SHP77 treated with DMSO at 0.1 percent for 48 hours (cell line): ENCODE measurements around the gene ELL.
A peak's percentile ranks its signal among the peaks of the same experiment; 100 is the strongest.

ENCODE experiments used
- DNase-seq: peaks from one replicate; lab custom pipeline; 2025; lab: John Stamatoyannopoulos, UW

ELL gene

GRCh38 chr19:18504886-18505610 is 16.8 kb downstream of the ELL start:
- no peak for DNase-seq

DNA sequence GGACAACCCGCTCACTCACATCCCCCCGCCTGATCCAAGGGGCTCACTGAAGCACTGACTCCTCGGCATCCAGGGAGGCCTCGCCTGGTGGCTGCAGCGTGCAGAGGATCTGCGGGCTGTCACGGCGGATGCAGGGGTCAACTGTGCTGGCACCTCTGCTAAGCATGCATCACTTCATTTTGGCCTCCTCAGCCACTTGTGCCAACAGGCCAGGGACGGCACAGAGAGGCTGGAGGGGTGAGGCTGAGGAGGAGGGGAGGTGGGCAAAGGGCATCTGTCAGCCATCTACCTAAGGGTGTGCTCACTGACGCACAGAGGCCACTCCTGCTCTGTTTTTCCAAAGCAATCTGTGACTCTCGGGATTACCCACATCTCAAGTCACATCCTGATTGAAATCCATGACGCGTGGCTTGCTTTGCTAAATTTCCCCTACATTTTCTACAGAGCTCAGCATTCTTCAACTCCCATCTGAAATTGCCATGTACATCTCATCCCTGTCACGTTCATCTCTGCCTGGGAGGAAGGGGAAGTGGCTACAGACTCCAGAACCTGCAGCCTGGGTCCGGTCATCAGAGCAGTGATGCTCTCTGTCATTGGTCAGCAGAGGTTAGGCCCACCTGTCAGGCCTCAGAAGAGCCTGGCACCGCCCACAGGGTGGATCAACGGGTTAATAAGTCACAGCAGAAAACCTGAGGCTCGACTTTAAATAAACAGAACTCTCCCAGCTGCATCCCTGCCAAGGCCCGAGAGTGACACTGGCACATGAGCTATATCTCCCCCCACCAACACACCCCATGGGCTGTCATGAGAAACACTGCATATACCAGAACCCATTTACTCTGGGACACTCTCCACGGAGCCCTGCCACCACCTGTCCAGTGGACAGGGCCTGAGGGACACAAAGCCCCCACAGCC is 17.6 kb downstream of the ELL start:
- peak; percentile 21 for DNase-seq

DNA sequence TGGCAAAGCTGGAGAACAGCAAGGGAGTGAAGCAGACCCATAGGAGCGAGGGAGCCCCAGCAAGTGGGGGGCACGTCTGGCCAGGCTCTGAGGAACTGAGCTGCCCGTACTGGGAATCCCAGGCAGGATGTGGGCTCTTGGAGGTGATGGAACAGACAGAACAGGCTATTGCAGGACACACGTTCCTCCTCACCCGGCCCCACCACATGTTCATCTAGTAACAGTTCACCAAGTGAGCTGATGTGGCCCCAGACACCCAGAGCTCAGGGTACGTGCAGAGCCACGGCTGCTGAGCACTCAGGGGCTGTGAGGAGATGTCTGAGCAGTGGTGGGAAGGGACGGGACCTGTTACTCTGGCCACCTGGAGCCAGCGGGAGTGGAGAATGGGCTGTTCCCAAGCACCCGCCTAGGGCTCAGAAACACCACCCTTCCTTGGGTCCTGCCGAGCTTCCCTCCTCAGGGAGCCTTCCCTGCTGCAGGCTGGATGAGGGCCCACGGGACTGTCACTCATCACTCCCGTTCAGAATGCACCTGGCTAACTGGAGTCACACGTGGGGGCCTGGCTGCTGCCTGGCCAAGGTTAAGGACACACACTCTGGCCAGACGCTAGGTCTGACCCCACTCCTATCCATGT is 18.4 kb downstream of the ELL start:
- DNase-seq = no peak

GRCh38 chr19:18502638-18503294 is 19.1 kb downstream of the ELL start:
- no peak for DNase-seq

DNA sequence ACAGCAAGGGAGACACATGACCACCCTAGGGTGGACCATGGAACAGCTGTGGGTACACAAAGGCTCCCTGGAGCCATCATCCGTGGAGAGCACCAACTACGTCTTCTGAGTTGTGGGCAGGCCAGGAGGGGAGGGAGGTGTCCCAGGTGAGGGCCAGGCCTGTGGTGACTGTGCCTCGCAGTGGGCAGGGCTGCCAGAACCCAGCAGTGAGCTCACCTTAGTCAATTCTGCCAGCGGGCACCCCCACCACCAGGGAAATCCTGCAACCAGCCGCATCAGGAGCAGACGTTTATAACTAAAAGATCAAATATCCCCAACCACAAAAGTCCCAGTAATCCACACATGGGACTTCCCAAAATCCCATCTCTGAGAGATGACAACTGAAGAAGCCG is 19.6 kb downstream of the ELL start:
- DNase-seq = no peak

GRCh38 chr19:18501832-18502231 is 20.0 kb downstream of the ELL start:
- DNase-seq = no peak

DNA sequence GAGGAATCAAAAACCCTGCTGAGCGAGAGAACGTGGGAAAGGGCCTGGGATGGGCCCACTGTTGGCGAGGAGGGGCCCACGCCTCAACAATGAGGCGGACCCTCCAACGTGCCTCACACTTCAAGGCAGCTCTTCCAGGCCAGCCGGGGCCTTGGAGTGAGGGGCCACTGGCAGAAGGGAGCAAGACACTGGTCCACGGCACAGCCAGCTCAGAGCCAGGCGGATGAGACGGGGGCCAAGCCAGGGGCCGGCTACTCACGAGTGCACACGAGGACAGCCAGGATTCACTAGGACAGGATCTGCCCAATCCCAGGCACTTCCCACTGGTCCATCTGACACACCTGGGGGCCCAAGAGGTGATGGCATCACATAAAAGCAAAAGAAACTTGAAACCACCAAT is 20.5 kb downstream of the ELL start:
- no peak for DNase-seq

GRCh38 chr19:18500799-18501198 is 21.1 kb downstream of the ELL start:
- DNase-seq = no peak

DNA sequence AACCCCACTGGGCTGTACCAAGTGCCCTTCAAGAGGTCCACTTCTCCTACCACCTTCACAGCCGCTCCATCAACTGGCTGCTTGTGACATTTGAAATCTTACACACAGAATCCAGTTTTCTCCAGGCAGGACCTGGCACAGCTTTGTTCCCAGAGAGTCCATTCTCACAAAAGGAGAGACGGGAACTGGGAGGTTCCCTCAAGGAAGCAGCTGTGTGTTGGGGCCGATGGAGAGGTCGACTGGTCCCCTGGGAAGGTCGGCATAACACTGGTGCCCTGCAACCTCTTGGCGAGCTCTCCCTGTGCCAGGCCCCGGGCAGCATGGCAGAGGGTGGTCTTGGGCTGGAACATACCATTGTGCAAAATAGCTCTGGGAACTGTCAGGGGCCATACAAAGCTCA is 21.5 kb downstream of the ELL start:
- DNase-seq = no peak

GRCh38 chr19:18499055-18499775 is 22.7 kb downstream of the ELL start:
- no peak for DNase-seq

DNA sequence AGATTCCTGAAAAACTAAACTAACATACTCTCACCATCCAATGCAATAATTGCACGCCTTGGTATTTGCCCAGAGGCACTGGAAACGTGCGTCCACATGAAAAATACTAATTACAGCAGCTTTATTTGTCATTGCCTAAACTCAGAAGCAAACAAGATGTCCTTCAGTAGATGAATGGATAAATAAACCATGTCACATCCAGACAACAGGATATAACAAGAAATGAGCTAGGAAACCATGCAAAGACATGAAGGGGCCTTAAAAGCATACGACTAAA is 25.0 kb downstream of the ELL start:
- no peak for DNase-seq

DNA sequence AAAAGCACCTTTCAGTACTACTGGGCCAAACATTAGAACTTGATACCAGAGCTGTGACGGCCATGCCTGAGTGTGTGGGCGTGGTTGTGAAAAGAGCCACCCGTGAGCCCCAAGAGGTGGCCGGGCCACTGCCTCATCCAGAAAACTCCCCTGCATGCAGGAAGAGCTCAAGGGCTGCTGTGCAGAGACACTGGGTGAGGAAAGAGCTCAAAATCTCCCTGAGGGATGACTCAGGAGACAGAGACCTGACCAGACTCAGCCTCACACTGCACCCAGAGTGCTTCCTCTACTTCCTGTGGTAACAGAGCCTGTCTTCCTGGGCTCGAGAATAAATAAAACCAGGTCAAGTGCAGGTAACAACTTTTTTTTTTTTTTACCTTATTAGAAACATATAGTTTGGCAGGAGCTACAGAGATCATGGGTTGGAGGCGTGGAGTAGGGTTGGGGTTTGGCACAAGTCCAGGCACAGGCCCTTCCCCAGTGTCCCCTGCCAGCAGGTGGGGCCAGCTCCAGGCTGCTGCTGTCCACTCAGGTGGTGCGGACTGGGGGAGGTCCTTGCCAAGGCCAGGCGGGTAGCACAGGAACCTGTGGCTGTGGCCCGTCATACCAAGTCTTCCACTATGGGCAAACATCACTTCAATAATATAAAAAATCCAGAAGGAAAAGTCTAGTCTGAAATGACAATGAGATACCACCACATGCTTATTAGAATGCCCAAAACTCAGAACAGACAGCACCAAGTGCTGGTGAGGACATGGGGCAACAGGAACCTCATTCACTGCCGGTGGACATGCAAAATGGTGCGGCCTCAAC is 25.5 kb downstream of the ELL start:
- DNase-seq = peak; percentile 41

GRCh38 chr19:18495204-18495911 is 26.5 kb downstream of the ELL start:
- no peak for DNase-seq

DNA sequence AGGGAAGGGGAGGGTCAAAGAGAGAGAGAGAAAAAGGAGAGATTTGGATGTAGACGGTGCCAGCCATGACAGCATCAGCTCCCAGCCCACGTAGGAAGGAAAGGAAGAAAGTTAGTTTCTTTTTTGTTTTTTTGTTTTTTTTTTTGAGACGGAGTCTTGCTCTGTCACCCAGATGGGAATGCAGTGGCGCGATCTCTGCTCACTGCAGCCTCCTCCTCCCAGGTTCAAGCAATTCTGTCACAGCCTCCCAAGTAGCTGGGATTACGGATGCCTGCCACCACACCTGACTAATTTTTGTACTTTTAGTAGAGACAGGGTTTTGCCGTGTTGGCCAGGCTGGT is 27.6 kb downstream of the ELL start:
- no peak for DNase-seq

DNA sequence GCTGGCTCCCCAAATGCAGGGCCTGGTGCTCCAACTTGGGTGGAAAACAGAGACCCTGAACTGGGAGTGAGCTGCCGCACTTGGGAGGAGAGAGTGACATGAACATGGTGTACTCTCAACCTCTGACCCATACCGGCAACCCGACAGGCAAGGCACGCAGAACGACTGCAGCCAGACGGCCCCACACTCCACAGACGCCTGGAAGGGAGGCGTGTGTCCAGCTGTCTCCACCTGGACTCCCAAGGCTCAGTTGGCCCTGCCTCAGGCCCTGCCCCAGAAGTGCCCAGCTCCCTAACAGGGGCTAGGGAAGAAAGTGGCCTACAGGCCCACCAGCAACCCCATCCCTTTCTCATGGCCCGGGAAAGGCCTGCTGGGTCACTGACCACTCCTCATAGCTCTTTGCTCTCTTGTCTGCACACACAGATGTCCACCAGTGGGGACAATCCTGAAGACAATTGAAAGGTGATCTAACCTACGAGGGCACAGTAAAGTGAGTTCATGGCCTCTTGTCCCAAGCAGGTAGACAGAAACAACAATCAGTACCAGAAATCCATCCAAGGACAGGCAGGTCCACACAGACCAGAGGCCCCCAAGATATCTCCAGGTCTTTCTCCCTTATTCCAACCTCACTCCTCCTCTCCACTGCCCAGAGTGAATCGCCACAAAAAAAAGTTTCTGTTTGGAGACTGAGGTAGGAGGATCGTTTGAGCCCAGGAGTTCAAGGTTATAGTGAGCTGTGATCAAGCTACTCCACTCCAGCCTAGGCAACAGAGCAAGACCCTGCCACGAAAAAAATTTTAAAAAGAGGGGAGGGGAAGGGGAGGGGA is 28.2 kb downstream of the ELL start:
- no peak for DNase-seq

DNA sequence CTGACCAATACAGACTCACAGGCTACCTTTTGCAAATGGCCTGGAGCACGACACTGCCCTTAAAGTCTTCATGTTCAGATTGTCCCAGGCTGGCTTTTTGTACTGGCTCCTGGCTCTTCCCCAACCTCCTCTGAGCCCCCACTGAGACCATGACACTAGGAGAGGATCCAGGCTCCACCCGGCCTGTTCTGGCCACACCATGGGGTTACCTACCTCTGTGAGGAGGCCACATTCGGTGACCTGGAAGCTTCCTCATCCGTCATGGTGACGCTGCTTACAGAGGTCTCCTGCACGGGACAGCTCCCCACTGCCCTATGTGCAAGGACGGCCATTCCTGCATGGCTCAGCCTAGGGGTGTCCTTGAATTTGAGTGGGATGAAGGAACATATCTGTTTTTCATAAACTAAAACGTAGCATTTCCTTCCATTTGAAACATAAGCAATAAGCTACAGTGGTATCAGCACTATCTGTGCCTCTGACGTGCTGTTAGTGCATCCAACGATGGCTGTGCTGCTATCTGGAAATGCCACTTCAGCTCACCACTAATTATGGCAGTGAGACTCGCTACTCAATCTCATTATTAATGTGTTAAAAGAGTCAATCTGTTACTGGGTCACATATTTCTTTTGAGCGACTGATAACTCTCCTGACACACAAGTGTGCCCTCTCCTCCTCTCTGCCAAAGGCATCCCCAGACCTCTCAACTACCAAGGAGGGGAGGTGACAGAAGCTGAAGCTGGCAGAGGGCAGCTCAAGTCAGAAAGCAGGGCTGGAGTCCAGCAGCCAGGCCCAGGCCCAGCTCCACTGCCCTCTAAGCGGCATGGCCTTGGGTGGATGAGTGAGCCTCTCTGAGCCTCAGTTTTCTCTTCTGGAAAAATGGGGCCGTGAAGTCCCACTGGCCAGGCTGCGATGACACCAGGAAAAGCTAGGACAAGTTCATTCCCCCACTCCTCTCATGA is 29.6 kb downstream of the ELL start:
- DNase-seq = no peak

GRCh38 chr19:18490728-18491127 is 31.1 kb downstream of the ELL start:
- no peak for DNase-seq

DNA sequence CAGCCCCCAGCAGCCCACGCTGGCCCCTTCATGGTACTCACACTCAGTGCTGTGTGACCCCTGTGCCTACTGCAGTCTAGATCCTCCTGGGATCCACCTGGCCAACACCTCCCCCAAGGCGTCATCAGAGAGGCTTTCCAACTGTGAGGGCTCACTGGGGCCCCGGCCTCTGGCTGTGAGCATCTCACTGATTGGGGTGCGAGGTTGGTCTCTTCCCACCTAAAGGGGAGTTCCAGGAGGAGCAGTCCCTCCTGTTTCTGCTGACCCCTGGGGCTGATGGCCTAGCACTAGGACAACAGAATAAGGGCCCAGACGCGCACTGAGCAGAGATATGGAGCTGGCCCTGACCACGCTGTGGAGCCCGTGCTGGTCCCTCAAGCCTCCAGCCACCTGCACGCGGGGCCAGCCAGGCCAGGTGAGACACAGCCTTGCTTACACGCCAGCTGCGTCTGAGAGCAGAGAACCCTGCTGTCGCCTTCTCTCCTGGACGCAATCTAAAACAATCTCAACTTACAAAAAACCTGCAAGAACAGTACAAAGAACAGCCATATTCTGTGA is 32.2 kb downstream of the ELL start:
- DNase-seq = peak; percentile 30
